ENCODE results near the gene CRIP1.

CRIP1 gene

GRCh38 chr14:105467942-105468471 is 18.7 kb upstream of the CRIP1 start:
- Histone ChIP-seq H3K4me3 (ENCODE audit: low read length) (no peak overlapping the region), H3K36me3 (ENCODE audit: control insufficient read depth, insufficient read depth, low read length) (no peaks in the 10 kb centered on the region), H3K27me3 (ENCODE audit: control insufficient read depth, insufficient read depth, low read length) (no peaks in the 10 kb centered on the region), H3K9me3 (ENCODE audit: control insufficient read depth, low read length) (no peaks in the 10 kb centered on the region), H3K4me1 (ENCODE audit: control insufficient read depth, insufficient read depth, low read length) (peaks cover 27% of the 10 kb centered on the region), H3K9ac (ENCODE audit: low read length) (no peak overlapping the region)

GRCh38 chr14:105468621-105469241 is 18.0 kb upstream of the CRIP1 start:
- no peaks in the 10 kb centered on the region for H3K36me3 ChIP-seq (ENCODE audit: control insufficient read depth, insufficient read depth, low read length)

GRCh38 chr14:105469456-105470349 is 17.0 kb upstream of the CRIP1 start:
- Histone ChIP-seq H3K4me1 (ENCODE audit: control insufficient read depth, insufficient read depth, low read length) (peaks cover 36% of the 10 kb centered on the region), H3K9me3 (ENCODE audit: control insufficient read depth, low read length) (no peaks in the 10 kb centered on the region), H3K4me3 (ENCODE audit: low read length) (no peak overlapping the region), H3K36me3 (ENCODE audit: control insufficient read depth, insufficient read depth, low read length) (no peaks in the 10 kb centered on the region), H3K9ac (ENCODE audit: low read length) (no peak overlapping the region), H3K27me3 (ENCODE audit: control insufficient read depth, insufficient read depth, low read length) (no peaks in the 10 kb centered on the region)

More at GRCh38 chr14:105468621-105469241, 18.0 kb upstream of the CRIP1 start:
- H3K9ac ChIP-seq (ENCODE audit: low read length): no peak overlapping the region
- no peak overlapping the region for H3K4me3 ChIP-seq (ENCODE audit: low read length)
- H3K9me3 ChIP-seq (ENCODE audit: control insufficient read depth, low read length): no peaks in the 10 kb centered on the region
- peaks cover 34% of the 10 kb centered on the region for H3K4me1 ChIP-seq (ENCODE audit: control insufficient read depth, insufficient read depth, low read length)
- H3K27me3 ChIP-seq (ENCODE audit: control insufficient read depth, insufficient read depth, low read length): no peaks in the 10 kb centered on the region

- no peaks in the 10 kb centered on the region for H3K36me3 ChIP-seq (ENCODE audit: control insufficient read depth, insufficient read depth, low read length)
- H3K4me3 ChIP-seq (ENCODE audit: low read length): no peak overlapping the region
- peaks cover 41% of the 10 kb centered on the region for H3K4me1 ChIP-seq (ENCODE audit: control insufficient read depth, insufficient read depth, low read length)
- no peaks in the 10 kb centered on the region for H3K9me3 ChIP-seq (ENCODE audit: control insufficient read depth, low read length)
- H3K9ac ChIP-seq (ENCODE audit: low read length): no peak overlapping the region
- H3K27me3 ChIP-seq (ENCODE audit: control insufficient read depth, insufficient read depth, low read length): peaks cover 4% of the 10 kb centered on the region
Observed at GRCh38 chr14:105470350-105471296, 16.1 kb upstream of the CRIP1 start.

GRCh38 chr14:105471297-105471821 is 15.3 kb upstream of the CRIP1 start:
- peaks cover 7% of the 10 kb centered on the region for H3K27me3 ChIP-seq (ENCODE audit: control insufficient read depth, insufficient read depth, low read length)
- no peaks in the 10 kb centered on the region for H3K9me3 ChIP-seq (ENCODE audit: control insufficient read depth, low read length)
- no peak overlapping the region for H3K4me3 ChIP-seq (ENCODE audit: low read length)
- no peak overlapping the region for H3K9ac ChIP-seq (ENCODE audit: low read length)
- no peaks in the 10 kb centered on the region for H3K36me3 ChIP-seq (ENCODE audit: control insufficient read depth, insufficient read depth, low read length)
- peaks cover 48% of the 10 kb centered on the region for H3K4me1 ChIP-seq (ENCODE audit: control insufficient read depth, insufficient read depth, low read length)

GRCh38 chr14:105471823-105472485 is 14.7 kb upstream of the CRIP1 start:
- Histone ChIP-seq H3K9ac (ENCODE audit: low read length) (no peak overlapping the region), H3K4me3 (ENCODE audit: low read length) (no peak overlapping the region), H3K27me3 (ENCODE audit: control insufficient read depth, insufficient read depth, low read length) (peaks cover 7% of the 10 kb centered on the region), H3K4me1 (ENCODE audit: control insufficient read depth, insufficient read depth, low read length) (peaks cover 54% of the 10 kb centered on the region), H3K36me3 (ENCODE audit: control insufficient read depth, insufficient read depth, low read length) (no peaks in the 10 kb centered on the region), H3K9me3 (ENCODE audit: control insufficient read depth, low read length) (no peaks in the 10 kb centered on the region)

GRCh38 chr14:105472486-105472991 is 14.1 kb upstream of the CRIP1 start:
- peak overlapping the region; percentile 43 for H3K9ac ChIP-seq (ENCODE audit: low read length)
- H3K4me1 ChIP-seq (ENCODE audit: control insufficient read depth, insufficient read depth, low read length): peaks cover 60% of the 10 kb centered on the region
- no peaks in the 10 kb centered on the region for H3K9me3 ChIP-seq (ENCODE audit: control insufficient read depth, low read length)
- H3K36me3 ChIP-seq (ENCODE audit: control insufficient read depth, insufficient read depth, low read length): no peaks in the 10 kb centered on the region
- H3K27me3 ChIP-seq (ENCODE audit: control insufficient read depth, insufficient read depth, low read length): peaks cover 7% of the 10 kb centered on the region
- H3K4me3 ChIP-seq (ENCODE audit: low read length): no peak overlapping the region

GRCh38 chr14:105473033-105473676 is 13.5 kb upstream of the CRIP1 start:
- Histone ChIP-seq H3K9me3 (ENCODE audit: control insufficient read depth, low read length) (no peaks in the 10 kb centered on the region), H3K36me3 (ENCODE audit: control insufficient read depth, insufficient read depth, low read length) (no peaks in the 10 kb centered on the region), H3K4me3 (ENCODE audit: low read length) (peak overlapping the region; percentile 17), H3K27me3 (ENCODE audit: control insufficient read depth, insufficient read depth, low read length) (peaks cover 7% of the 10 kb centered on the region), H3K9ac (ENCODE audit: low read length) (peak overlapping the region; percentile 55), H3K4me1 (ENCODE audit: control insufficient read depth, insufficient read depth, low read length) (peaks cover 60% of the 10 kb centered on the region)

GRCh38 chr14:105473677-105474482 is 12.8 kb upstream of the CRIP1 start:
- Histone ChIP-seq H3K36me3 (ENCODE audit: control insufficient read depth, insufficient read depth, low read length) (no peaks in the 10 kb centered on the region), H3K9me3 (ENCODE audit: control insufficient read depth, low read length) (no peaks in the 10 kb centered on the region), H3K27me3 (ENCODE audit: control insufficient read depth, insufficient read depth, low read length) (peaks cover 7% of the 10 kb centered on the region), H3K4me1 (ENCODE audit: control insufficient read depth, insufficient read depth, low read length) (peaks cover 57% of the 10 kb centered on the region), H3K9ac (ENCODE audit: low read length) (peak overlapping the region; percentile 55), H3K4me3 (ENCODE audit: low read length) (peak overlapping the region; percentile 17)

Data from mucosa of stomach (tissue), 1 donor.